Measurements from ENCODE around the gene CLCNKB.
"Not testable (repeated sequence)": the region's sequence is repeated elsewhere in the genome, so short reads cannot be mapped to it uniquely, and the experiment has no call there.

CLCNKB gene

DNA sequence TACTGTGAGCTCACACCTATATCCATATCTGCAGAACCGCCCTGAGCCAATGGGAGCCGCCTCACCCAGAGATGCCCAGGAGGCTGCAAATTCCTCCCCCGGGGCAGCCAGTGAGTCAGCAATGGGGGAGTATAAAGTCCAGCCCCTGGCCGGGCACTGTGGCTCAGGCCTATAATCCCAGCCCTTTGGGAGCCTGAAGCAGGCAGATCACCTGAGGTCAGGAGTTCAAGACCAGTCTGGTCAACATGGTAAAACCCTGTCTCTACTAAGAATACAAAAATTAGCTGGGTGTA lies 5.0 kb upstream of the CLCNKB start:
- TF ChIP-seq, protein P1, sequence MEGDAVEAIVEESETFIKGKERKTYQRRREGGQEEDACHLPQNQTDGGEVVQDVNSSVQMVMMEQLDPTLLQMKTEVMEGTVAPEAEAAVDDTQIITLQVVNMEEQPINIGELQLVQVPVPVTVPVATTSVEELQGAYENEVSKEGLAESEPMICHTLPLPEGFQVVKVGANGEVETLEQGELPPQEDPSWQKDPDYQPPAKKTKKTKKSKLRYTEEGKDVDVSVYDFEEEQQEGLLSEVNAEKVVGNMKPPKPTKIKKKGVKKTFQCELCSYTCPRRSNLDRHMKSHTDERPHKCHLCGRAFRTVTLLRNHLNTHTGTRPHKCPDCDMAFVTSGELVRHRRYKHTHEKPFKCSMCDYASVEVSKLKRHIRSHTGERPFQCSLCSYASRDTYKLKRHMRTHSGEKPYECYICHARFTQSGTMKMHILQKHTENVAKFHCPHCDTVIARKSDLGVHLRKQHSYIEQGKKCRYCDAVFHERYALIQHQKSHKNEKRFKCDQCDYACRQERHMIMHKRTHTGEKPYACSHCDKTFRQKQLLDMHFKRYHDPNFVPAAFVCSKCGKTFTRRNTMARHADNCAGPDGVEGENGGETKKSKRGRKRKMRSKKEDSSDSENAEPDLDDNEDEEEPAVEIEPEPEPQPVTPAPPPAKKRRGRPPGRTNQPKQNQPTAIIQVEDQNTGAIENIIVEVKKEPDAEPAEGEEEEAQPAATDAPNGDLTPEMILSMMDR (IDR thresholded peaks at IDR 0.05; ENCODE audit: low read depth, low read length, missing control alignments) = no peak
- no peak for DNase-seq
- H3K36me3 ChIP-seq (replicated peaks) = no peaks in the 10 kb centered on the region
- no peaks in the 10 kb centered on the region for H3K27me3 ChIP-seq (replicated peaks)
- H3K4me3 ChIP-seq (ENCODE audit: low read depth, low read length) = no peak overlapping the region
- no peak overlapping the region for H3K27ac ChIP-seq
- in situ Hi-C loops (cut with HindIII; ENCODE audit: low pct_ligation_motif_present, low sequenced_read_pairs) = no loop called here

DNA sequence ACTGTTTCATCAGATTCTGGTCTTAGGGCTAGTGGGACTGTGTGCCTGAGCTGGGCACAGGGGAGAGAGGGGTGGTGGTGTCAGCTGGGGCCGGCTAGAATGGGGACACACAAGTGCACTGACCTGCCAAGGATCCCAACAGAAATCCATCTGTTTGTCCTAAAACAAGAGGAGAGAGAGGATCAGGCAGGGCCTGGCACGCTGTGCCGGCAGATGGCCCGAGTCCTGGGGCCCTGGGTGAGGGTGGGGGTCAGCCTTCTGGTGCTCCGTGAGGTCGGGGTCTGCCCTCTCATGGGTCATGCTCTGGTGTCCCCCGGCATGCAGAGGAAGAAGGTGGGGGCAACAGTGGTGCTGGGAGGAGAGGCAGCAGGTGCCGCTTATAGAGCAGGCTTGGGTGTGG lies 3.7 kb upstream of the CLCNKB start:
- H3K27me3 ChIP-seq (replicated peaks); H3K27ac ChIP-seq; in situ Hi-C loops (cut with HindIII; ENCODE audit: low pct_ligation_motif_present, low sequenced_read_pairs); H3K4me3 ChIP-seq (ENCODE audit: low read depth, low read length); H3K36me3 ChIP-seq (replicated peaks); DNase-seq: not testable (repeated sequence)

DNA sequence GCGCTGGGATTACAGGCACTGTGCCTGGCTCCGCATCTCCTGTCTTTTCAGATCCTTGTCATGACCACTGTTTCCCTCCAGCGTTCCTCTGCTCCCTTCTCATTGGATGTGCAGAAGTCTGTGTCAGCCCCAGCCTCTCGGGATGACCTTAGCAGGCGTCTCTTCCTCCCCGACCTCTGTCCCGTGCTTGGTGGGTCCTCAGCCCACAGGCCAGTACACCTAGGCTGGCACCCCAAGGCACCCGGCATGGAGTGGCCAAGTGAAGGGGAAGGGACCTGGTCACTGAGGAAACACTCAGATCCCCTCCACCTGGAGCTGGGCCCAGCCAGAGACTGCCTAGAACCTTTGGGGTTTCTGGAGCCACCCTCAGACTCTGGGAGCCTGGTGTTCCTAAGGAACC lies 2.4 kb upstream of the CLCNKB start:
- H3K36me3 ChIP-seq (replicated peaks) = no peaks in the 10 kb centered on the region
- no peaks in the 10 kb centered on the region for H3K27me3 ChIP-seq (replicated peaks)
- TF ChIP-seq, protein P1 (IDR thresholded peaks at IDR 0.05; ENCODE audit: low read depth, low read length, missing control alignments) = no peak
- H3K27ac ChIP-seq = no peak overlapping the region
- no peak for DNase-seq
- no peak overlapping the region for H3K4me3 ChIP-seq (ENCODE audit: low read depth, low read length)
- in situ Hi-C loops (cut with HindIII; ENCODE audit: low pct_ligation_motif_present, low sequenced_read_pairs) = no loop called here

DNA sequence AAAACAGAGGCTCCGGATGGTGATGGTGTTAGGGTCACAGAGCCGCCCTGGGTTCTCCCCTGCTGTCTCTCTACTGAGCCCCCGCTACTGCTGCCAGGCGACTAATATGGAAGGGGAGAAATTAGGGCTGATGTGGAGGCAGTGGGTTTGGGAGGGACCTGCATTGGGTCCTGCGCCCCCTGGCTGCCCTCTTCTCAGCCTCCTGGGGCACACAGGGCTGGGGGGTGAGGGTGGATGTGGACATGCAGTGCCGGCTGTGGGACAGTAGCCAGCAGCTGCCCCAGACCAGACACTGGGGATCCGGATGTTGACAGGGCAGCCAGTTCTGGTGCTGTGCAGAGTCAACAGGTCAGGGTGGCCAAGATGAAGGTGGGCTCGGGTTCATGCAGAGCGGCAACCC lies 1.5 kb upstream of the CLCNKB start:
- H3K36me3 ChIP-seq (replicated peaks) = no peaks in the 10 kb centered on the region
- no peak overlapping the region for H3K27ac ChIP-seq
- H3K27me3 ChIP-seq (replicated peaks) = no peaks in the 10 kb centered on the region
- no peak for DNase-seq
- H3K4me3 ChIP-seq (ENCODE audit: low read depth, low read length) = no peak overlapping the region
- TF ChIP-seq, protein P1 (IDR thresholded peaks at IDR 0.05; ENCODE audit: low read depth, low read length, missing control alignments) = no peak
- in situ Hi-C loops (cut with HindIII; ENCODE audit: low pct_ligation_motif_present, low sequenced_read_pairs) = no loop called here

DNA sequence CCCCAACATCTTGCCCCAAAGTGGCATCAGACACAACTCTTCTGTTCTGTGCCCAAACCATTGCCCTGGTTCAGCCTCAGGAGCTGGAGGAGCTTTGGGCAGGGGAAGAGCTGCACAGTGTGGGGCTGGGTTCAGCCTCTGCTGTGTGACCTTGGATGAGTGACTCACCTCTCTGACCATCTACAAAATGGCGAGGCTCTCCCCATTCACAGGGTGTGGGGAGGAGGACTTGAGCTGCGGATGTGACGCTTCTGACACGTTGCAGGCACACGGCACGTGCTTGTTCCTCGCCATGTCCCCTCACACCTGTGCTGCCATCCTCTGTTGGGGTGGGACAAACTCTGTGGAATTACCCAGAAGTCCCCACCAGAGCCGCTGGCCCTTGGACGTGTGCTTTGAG lies 928 bp upstream of the CLCNKB start:
- H3K27me3 ChIP-seq (replicated peaks); H3K27ac ChIP-seq; H3K4me3 ChIP-seq (ENCODE audit: low read depth, low read length); DNase-seq; H3K36me3 ChIP-seq (replicated peaks); in situ Hi-C loops (cut with HindIII; ENCODE audit: low pct_ligation_motif_present, low sequenced_read_pairs): not testable (repeated sequence)

DNA sequence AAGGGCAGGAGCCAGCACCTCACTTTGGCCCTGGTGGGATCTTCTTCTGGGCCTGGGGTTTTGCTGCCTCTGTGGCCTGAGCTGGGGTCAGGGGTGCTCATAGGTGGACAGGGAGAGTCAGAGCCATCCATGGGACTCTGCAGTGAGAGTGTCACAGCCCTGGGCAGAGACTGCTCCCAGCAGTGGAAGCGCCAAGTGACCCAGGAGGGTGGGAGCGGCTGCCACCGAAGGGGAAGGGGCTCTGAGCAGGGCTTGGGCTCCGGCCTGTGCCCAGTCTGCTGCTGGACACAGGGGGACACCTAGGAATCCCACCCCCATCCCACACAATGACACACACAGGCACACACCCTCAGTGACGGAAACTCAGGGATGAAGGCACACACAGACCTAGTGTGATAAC lies 368 bp downstream of the CLCNKB start:
- H3K27ac ChIP-seq = no peak overlapping the region
- no peak overlapping the region for H3K4me3 ChIP-seq (ENCODE audit: low read depth, low read length)
- DNase-seq = no peak
- H3K36me3 ChIP-seq (replicated peaks) = no peaks in the 10 kb centered on the region
- no peaks in the 10 kb centered on the region for H3K27me3 ChIP-seq (replicated peaks)
- TF ChIP-seq, protein P1 (IDR thresholded peaks at IDR 0.05; ENCODE audit: low read depth, low read length, missing control alignments) = no peak
- in situ Hi-C loops (cut with HindIII; ENCODE audit: low pct_ligation_motif_present, low sequenced_read_pairs) = no loop called here

DNA sequence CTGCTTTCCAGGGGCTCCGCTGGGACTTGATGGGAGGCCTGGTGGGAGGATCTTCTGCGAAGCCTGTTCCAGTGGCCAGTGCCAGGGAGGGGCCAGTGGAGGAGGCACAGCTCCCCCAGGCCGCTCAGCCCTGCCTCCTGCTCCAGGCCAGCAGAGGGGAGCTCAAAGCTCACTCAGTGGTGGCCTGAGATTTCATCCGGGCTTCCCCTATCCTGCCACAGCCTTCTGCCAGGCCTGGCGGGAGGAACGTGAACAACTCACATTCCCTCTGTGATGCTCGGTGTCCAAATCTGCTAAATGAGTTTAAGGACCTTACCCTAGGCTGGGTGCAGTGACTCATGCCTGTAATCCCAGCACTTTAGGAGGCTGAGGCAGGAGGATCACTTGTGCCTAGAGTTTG lies 3.3 kb downstream of the CLCNKB start:
- no peaks in the 10 kb centered on the region for H3K36me3 ChIP-seq (replicated peaks)
- in situ Hi-C loops (cut with HindIII; ENCODE audit: low pct_ligation_motif_present, low sequenced_read_pairs) = no loop called here
- no peak overlapping the region for H3K27ac ChIP-seq
- no peak overlapping the region for H3K4me3 ChIP-seq (ENCODE audit: low read depth, low read length)
- TF ChIP-seq, protein P1 (IDR thresholded peaks at IDR 0.05; ENCODE audit: low read depth, low read length, missing control alignments) = no peak
- no peaks in the 10 kb centered on the region for H3K27me3 ChIP-seq (replicated peaks)
- DNase-seq = no peak
